Lower lobe of right lung (tissue), 2 donors: ENCODE measurements around the gene CTSV. TPM values are rescaled to one million over a fixed set of nuclear protein-coding genes. Genes with fewer than 3 reads are reported as not detected.
"Not testable (repeated sequence)": the region's sequence is repeated elsewhere in the genome, so short reads cannot be mapped to it uniquely, and the experiment has no call there.

Experiments
- ATAC-seq, 2 donors: fragments of 200-7000 bp; cut with Tn5 transposase; one replicate each; pipeline ENCODE4 v1.9.1; 2020 to 2022; ENCODE audit warnings: mild to moderate bottlenecking in 2 of 2, moderate library complexity in 2 of 2
- DNase-seq: peaks from one replicate; pipeline ENCODE4 v3.0.0-alpha.2; 2020
- H3K27ac ChIP-seq: fragments of 200-600 bp; one replicate; pipeline ENCODE4 v1.8.0; 2022
- H3K27me3 ChIP-seq: fragments of 200-600 bp; one replicate; pipeline ENCODE4 v1.8.0; 2022; ENCODE audit warnings: low read depth
- H3K36me3 ChIP-seq: fragments of 200-600 bp; one replicate; pipeline ENCODE4 v1.8.0; 2022; ENCODE audit warnings: mild to moderate bottlenecking
- H3K4me1 ChIP-seq: fragments of 200-600 bp; one replicate; pipeline ENCODE4 v1.8.0; 2022
- H3K4me3 ChIP-seq: fragments of 200-600 bp; one replicate; pipeline ENCODE4 v1.8.0; 2022; ENCODE audit warnings: mild to moderate bottlenecking
- H3K9me3 ChIP-seq: fragments of 200-600 bp; one replicate; pipeline ENCODE4 v1.8.0; 2022
- intact Hi-C: fragments of 100-400 bp; cut with DNase I; formaldehyde crosslinking; loops from one replicate; pipeline ENCODE4 v1.11.0; 2022
- total RNA-seq: library from RNA; stranded (reverse); fragmentation: NEBNext Ultra II Directional; extraction: Animal tissue kit (Norgen Biotek cat#: 25700); gene quantifications from one replicate; pipeline ENCODE4 v1.2.1, GENCODE V29; 2021
- TF ChIP-seq, protein P1 (sequence below): fragments of 200-600 bp; IDR thresholded peaks from one replicate; pipeline ENCODE4 v1.8.0; 2022; ENCODE audit warnings: antibody characterized with exemption, mild to moderate bottlenecking
- donor health status: DM: no; HTN: yes; CAD: no; lungs with severe emphysema.

Gene CTSV
- total RNA-seq, 1 donor from 2014 or later: 0.32 TPM

DNA sequence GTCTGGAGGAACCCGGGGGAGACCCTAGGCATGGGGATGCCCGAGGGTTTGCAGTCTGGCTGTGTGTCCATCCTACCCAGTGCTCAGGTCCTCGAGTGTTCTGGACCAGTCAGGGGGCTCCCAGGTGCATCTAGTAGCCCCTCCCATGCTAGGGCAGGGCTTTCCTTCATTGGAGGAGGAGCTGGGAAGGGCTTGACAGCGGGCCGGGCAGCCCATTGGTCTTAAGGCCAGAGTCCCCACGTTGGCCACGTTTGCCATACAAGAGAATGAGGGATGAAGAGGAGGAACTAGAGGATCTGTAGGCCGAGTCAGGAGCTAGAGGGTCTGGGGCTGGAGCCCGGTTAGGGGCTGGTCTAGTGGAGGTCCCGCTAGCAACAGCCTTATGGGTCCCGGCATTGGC, 37.3 kb upstream of the CTSV start:
- intact Hi-C loops: no loop called here
- Histone ChIP-seq H3K4me1 (no peaks in the 10 kb centered on the region), H3K4me3 (no peak overlapping the region), H3K36me3 (no peaks in the 10 kb centered on the region), H3K27me3 (peaks cover 52% of the 10 kb centered on the region), H3K27ac (no peak overlapping the region), H3K9me3 (no peaks in the 10 kb centered on the region)
- ATAC-seq: no peak
- TF ChIP-seq, protein P1, sequence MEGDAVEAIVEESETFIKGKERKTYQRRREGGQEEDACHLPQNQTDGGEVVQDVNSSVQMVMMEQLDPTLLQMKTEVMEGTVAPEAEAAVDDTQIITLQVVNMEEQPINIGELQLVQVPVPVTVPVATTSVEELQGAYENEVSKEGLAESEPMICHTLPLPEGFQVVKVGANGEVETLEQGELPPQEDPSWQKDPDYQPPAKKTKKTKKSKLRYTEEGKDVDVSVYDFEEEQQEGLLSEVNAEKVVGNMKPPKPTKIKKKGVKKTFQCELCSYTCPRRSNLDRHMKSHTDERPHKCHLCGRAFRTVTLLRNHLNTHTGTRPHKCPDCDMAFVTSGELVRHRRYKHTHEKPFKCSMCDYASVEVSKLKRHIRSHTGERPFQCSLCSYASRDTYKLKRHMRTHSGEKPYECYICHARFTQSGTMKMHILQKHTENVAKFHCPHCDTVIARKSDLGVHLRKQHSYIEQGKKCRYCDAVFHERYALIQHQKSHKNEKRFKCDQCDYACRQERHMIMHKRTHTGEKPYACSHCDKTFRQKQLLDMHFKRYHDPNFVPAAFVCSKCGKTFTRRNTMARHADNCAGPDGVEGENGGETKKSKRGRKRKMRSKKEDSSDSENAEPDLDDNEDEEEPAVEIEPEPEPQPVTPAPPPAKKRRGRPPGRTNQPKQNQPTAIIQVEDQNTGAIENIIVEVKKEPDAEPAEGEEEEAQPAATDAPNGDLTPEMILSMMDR: no peak
- DNase-seq: no peak

DNA sequence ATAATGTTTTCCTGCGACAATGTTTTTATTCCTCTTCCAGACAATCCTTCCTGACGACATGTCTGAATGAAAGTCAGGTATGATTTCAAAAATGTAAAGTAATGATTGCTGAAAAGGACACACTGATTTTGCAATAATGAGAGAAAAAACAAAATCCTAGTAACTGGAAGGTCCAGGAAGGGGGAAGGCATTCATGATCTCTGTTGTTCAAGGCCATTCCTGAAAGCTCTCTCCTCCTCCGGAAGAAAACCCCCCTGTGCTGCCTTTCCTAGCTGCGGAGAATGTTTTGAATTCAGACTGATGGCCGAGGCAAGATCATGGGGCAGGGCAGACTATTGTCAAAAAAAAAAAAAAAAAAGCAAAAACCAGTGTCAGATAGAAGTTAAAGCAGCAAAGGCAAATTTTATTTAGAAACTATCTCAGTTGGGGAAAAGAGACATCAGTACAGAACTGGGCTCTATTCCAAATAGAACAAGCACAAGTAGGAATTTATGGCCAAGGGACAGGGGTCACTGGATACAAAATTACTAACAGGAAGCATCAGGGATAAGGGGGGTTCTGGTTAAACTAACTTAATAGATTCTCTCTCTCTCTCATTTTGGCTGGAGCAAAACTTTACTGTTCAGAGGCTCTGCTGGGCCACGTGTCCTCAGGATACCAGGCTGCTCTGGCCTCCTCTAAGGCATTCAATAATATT, 36.5 kb upstream of the CTSV start:
- Histone ChIP-seq H3K4me3 (no peak overlapping the region), H3K36me3 (no peaks in the 10 kb centered on the region), H3K9me3 (no peaks in the 10 kb centered on the region), H3K27ac (no peak overlapping the region), H3K27me3 (peaks cover 52% of the 10 kb centered on the region), H3K4me1 (no peaks in the 10 kb centered on the region)
- intact Hi-C loops: no loop called here
- DNase-seq (no peak), ATAC-seq (no peak)
- TF ChIP-seq, protein P1: no peak

DNA sequence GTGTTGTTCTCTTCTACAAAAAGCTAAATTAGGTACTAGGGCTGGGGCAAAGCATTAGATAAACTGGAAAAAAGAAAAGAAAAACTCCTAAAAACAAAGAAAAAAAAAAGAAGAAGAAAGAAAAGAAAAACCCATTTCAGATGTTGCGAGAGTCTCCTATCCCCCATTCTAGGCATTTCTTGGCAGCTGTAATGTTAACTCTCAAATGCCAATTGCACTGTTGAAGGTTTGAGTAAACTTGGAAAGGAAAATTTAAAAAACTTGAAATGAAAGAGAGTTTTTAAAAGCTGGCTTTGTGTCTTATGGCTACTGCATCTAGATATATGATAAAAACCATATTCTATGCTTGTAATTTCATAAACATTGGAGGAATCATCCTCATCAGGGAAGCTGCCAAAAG, 34.6 kb upstream of the CTSV start:
- no peaks in the 10 kb centered on the region for H3K36me3 ChIP-seq
- H3K27ac ChIP-seq: no peak overlapping the region
- no peaks in the 10 kb centered on the region for H3K4me1 ChIP-seq
- H3K9me3 ChIP-seq: no peaks in the 10 kb centered on the region
- no peak for ATAC-seq
- DNase-seq: no peak
- peaks cover 44% of the 10 kb centered on the region for H3K27me3 ChIP-seq
- TF ChIP-seq, protein P1: no peak
- intact Hi-C loops: no loop called here
- no peak overlapping the region for H3K4me3 ChIP-seq

DNA sequence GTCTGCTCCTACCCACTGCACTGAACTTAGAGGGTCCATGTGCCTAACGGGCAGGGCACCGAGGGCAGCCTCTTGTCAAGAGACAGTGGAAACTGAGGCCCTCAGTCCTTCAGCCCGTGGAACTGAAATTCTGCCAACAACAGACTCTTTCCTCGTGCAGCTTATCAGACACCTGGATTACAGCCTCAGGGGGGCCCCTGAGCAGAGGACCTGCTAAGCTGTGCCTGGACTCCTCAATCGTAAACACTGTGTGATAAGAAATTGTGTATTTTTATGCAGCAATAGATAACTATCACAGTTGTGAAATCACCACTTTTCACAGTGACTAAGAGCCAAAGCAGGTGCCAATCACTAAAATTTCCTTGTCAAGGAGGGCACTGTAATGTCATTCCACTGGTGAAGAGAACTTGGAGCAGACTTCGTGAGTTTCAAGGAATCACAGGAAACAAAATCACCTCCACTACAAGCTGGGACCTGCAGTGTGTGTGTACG, 33.4 kb upstream of the CTSV start:
- no peak overlapping the region for H3K27ac ChIP-seq
- DNase-seq (no peak), ATAC-seq (no peak)
- no peaks in the 10 kb centered on the region for H3K4me1 ChIP-seq
- no peaks in the 10 kb centered on the region for H3K9me3 ChIP-seq
- TF ChIP-seq, protein P1: no peak
- H3K4me3 ChIP-seq: no peak overlapping the region
- H3K36me3 ChIP-seq: no peaks in the 10 kb centered on the region
- peaks cover 32% of the 10 kb centered on the region for H3K27me3 ChIP-seq
- intact Hi-C loops: no loop called here

DNA sequence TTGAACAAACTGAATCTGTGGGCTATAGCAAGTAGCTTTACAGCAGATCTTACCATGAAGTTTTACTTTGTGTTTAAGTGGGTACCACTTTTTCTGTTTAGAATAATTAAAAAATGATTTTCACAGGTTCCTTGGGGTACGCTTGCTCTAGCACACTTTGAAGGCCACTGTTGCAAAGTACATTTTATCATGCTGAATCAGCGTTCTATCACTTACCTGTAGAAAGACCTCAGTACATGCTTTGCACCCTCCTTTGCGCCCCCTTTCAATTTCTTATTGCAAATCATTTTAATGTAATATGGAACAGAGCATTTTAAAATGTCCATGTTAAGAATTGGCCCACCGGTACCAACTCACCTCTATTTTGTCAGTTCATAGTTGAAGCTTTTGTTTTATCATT, 31.4 kb upstream of the CTSV start:
- H3K36me3 ChIP-seq, H3K9me3 ChIP-seq, intact Hi-C loops, ATAC-seq, H3K4me1 ChIP-seq, H3K4me3 ChIP-seq, DNase-seq, H3K27ac ChIP-seq: not testable (repeated sequence)
- H3K27me3 ChIP-seq: peaks cover 18% of the 10 kb centered on the region

DNA sequence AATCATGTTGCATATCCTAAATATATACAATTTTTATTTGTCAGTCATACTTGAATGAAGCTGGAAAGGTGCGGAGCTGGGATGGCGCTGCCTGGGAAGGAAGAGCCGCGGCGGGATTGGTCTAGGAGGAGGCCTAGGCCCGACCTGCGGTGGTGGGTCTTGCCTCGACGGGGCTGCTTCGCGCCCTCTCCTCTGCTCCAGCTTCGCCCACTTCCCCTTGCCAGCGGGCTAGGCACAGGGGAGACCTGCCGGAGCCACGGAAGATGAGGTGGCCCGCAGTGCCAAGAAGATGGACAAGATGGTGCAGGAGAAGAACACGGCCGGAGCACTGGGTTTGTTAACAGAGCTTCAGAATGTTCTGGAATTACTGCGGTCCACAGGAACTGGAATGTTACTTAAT, 28.5 kb upstream of the CTSV start:
- TF ChIP-seq, protein P1: no peak
- Histone ChIP-seq H3K9me3 (peaks cover 4% of the 10 kb centered on the region), H3K4me3 (no peak overlapping the region), H3K27me3 (peaks cover 5% of the 10 kb centered on the region), H3K36me3 (no peaks in the 10 kb centered on the region), H3K27ac (no peak overlapping the region), H3K4me1 (no peaks in the 10 kb centered on the region)
- DNase-seq: no peak
- ATAC-seq: no peak
- intact Hi-C loops: no loop called here
